ENCODE results near the gene INKA2. TPM values are rescaled to one million over a fixed set of nuclear protein-coding genes. Genes with fewer than 3 reads are reported as not detected.

The INKA2 gene
- total RNA-seq, 6 experiments from 2014 or later, result 0.43 to 2.2 (median 1.4) TPM

GRCh38 chr1:111755331-111756123 is 16.3 kb upstream of the INKA2 start, which contains the start of gene DDX20:
DDX20 (plus strand) TSS chr1:111755901; CDS start chr1:111755925, 24 bp downstream.
- peak within 1 kb of the TSS; percentile 82 to 84 (median 83) for H3K27ac ChIP-seq
- H3K27me3 ChIP-seq, result no peaks in the 10 kb centered on the region
- H3K9me3 ChIP-seq, result no peaks in the 10 kb centered on the region
- ATAC-seq (peak; percentile 98 to 99 (median 98)), DNase-seq (peak; percentile 95 to 96 (median 95))
- intact Hi-C loops (cut with DNase I), result no loop called here
- H3K36me3 ChIP-seq, result peaks cover 0 to 3% (median 0%) of the 10 kb centered on the region in 4 donors
- WGBS (ENCODE audit: insufficient coverage, low coverage, low lambda C conversion rate, missing lambda C conversion rate), result 0% methylated on average over 17 of the region's 67 CpGs
- TF ChIP-seq, protein P1, sequence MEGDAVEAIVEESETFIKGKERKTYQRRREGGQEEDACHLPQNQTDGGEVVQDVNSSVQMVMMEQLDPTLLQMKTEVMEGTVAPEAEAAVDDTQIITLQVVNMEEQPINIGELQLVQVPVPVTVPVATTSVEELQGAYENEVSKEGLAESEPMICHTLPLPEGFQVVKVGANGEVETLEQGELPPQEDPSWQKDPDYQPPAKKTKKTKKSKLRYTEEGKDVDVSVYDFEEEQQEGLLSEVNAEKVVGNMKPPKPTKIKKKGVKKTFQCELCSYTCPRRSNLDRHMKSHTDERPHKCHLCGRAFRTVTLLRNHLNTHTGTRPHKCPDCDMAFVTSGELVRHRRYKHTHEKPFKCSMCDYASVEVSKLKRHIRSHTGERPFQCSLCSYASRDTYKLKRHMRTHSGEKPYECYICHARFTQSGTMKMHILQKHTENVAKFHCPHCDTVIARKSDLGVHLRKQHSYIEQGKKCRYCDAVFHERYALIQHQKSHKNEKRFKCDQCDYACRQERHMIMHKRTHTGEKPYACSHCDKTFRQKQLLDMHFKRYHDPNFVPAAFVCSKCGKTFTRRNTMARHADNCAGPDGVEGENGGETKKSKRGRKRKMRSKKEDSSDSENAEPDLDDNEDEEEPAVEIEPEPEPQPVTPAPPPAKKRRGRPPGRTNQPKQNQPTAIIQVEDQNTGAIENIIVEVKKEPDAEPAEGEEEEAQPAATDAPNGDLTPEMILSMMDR (IDR thresholded peaks at IDR 0.05), result peak; percentile 86 to 95 (median 94)
- TF ChIP-seq POLR2A (IDR thresholded peaks at IDR 0.05), result peak; percentile 51
- peaks cover 0 to 15% (median 3%) of the 10 kb centered on the region in 4 donors for H3K4me1 ChIP-seq
- peak within 1 kb of the TSS; percentile 68 to 81 (median 72) for H3K4me3 ChIP-seq

DNA sequence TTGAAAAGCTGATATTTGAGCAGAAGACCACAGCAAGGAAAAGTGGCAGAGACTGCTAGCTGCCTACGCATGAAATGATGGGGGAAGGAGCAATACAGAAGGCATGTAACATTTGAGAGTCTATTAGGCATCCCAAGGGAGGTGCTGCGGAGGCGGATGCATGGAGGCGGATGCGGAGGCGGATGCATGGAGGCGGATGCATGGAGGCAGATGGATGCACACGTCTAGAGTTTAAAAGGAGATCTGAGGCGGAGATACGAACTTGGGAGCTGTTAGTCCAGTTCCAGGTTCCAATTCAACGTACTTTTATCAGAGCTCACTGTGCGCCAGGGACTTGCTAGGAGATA is 15.8 kb upstream of the INKA2 start:
- DNase-seq (peak in 1 of 3 donors; percentile 52), ATAC-seq (peak; percentile 24 to 35 (median 28))
- peaks cover 0 to 3% (median 0%) of the 10 kb centered on the region in 4 donors for H3K36me3 ChIP-seq
- H3K27ac ChIP-seq, result peak overlapping the region; percentile 82 to 84 (median 83)
- H3K4me3 ChIP-seq, result peak overlapping the region; percentile 68 to 81 (median 72)
- no peak for TF ChIP-seq POLR2A (IDR thresholded peaks at IDR 0.05)
- TF ChIP-seq, protein P1 (IDR thresholded peaks at IDR 0.05), result no peak
- peaks cover 0 to 12% (median 3%) of the 10 kb centered on the region in 4 donors for H3K4me1 ChIP-seq
- intact Hi-C loops (cut with DNase I), result no loop called here
- no peaks in the 10 kb centered on the region for H3K27me3 ChIP-seq
- H3K9me3 ChIP-seq, result no peaks in the 10 kb centered on the region
- 3% methylated on average over 7 of the region's 12 CpGs for WGBS (ENCODE audit: insufficient coverage, low coverage, low lambda C conversion rate, missing lambda C conversion rate)

- intact Hi-C loops (cut with DNase I), result no loop called here
- Histone ChIP-seq H3K4me3 (no peak overlapping the region), H3K4me1 (peaks cover 0 to 11% (median 3%) of the 10 kb centered on the region in 4 donors), H3K27me3 (no peaks in the 10 kb centered on the region), H3K9me3 (no peaks in the 10 kb centered on the region), H3K36me3 (no peaks in the 10 kb centered on the region), H3K27ac (no peak overlapping the region)
- WGBS (ENCODE audit: insufficient coverage, low coverage, low lambda C conversion rate, missing lambda C conversion rate), result 39% methylated on average over 2 of the region's 2 CpGs
- no peak for ATAC-seq
- TF ChIP-seq, protein P1 (IDR thresholded peaks at IDR 0.05), result no peak
- no peak for TF ChIP-seq POLR2A (IDR thresholded peaks at IDR 0.05)
- DNase-seq, result no peak
These were observed 12.8 kb upstream of the INKA2 start for GRCh38 chr1:111751906-111752575.

DNA sequence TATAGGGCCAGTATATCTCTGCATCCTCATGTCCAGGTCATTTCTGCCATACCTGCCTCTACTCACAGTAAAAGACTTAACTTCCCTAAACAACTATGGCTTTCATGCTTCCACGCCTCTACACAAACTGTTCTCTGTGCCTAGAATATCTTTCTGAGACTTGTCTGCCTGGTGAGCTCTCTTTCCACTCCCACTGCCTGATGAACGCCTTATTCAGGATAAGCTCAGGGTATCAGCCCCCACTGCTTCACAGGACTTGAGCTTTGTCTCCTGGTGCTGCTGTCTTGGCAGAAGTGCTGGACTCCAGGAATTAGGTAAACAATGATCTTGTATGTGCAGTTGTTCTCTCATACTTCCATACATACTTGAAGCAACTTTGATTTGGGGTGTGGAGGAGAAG is 11.7 kb upstream of the INKA2 start:
- no peak overlapping the region for H3K4me3 ChIP-seq
- WGBS (ENCODE audit: insufficient coverage, low coverage, low lambda C conversion rate, missing lambda C conversion rate), result 92% methylated on average over 2 of the region's 2 CpGs
- no peak for TF ChIP-seq POLR2A (IDR thresholded peaks at IDR 0.05)
- TF ChIP-seq, protein P1 (IDR thresholded peaks at IDR 0.05), result no peak
- no peaks in the 10 kb centered on the region for H3K36me3 ChIP-seq
- no peak for ATAC-seq
- H3K9me3 ChIP-seq, result no peaks in the 10 kb centered on the region
- no peak overlapping the region for H3K27ac ChIP-seq
- peaks cover 0 to 4% (median 0%) of the 10 kb centered on the region in 4 donors for H3K4me1 ChIP-seq
- intact Hi-C loops (cut with DNase I), result no loop called here
- DNase-seq, result no peak
- no peaks in the 10 kb centered on the region for H3K27me3 ChIP-seq
